Measurements from ENCODE around the gene MAPK8. TPM values are rescaled to one million over a fixed set of nuclear protein-coding genes. Genes with fewer than 3 reads are reported as not detected.
A peak's percentile ranks its signal among the peaks of the same experiment; 100 is the strongest.

The MAPK8 gene
- total and polyA plus RNA-seq, 9 of the 15 experiments (the other 6 are each of a cell fraction or from before 2014, with no cell fraction given): 6.4 to 159 (median 71.0) TPM

GRCh38 chr10:48364659-48365405 lies 58.4 kb downstream of the MAPK8 start (continued):
- TF ChIP-seq ZNF592 (IDR thresholded peaks at IDR 0.05): peak; percentile 25; the same call in 1 of the 2 replicates
- no peak for TF ChIP-seq TAL1 (IDR thresholded peaks at IDR 0.05)
- TF ChIP-seq WHSC1 (IDR thresholded peaks at IDR 0.05; ENCODE audit: low read length): no peak
- no peak for TF ChIP-seq ZNF212 (CRISPR knock-in tag; IDR thresholded peaks at IDR 0.05)
- TF ChIP-seq POLR2AphosphoS2 (IDR thresholded peaks at IDR 0.05; ENCODE audit: low read length): no peak
- no peak for TF ChIP-seq PCBP1 (IDR thresholded peaks at IDR 0.05; ENCODE audit: low read depth, low read length, poor library complexity, severe bottlenecking)
- no peak for TF ChIP-seq CBFA2T2 (conservative IDR thresholded peaks at IDR 0.05)

Measured in K562 (cell line).